Naive thymus-derived CD4-positive, alpha-beta T cell (primary cell): Measurements from ENCODE around the gene ZNF672. TPM values are rescaled to one million over a fixed set of nuclear protein-coding genes. Genes with fewer than 3 reads are reported as not detected.

Source experiments
- ATAC-seq: fragments of 150-1000 bp; cut with Tn5 transposase; 2 replicates; pipeline ENCODE4 v1.10.0; 2021; ENCODE audit warnings: mild to moderate bottlenecking, moderate library complexity
- CTCF ChIA-PET: fragments of 350-600 bp; sonication (Branson Sonifier 250); formaldehyde crosslinking; loops from one replicate; lab custom pipeline; 2021; ENCODE audit warnings: antibody characterized with exemption; lab: Charles Lee
- POLR2A ChIA-PET: fragments of 350-600 bp; sonication (Branson Sonifier 250); formaldehyde crosslinking; loops from one replicate; lab custom pipeline; 2021; ENCODE audit warnings: antibody characterized with exemption, inconsistent platforms; lab: Charles Lee
- DNase-seq, 9 donors: peaks; one replicate each; pipeline versions ENCODE4 v3.0.0 to v3.0.0-alpha.2; 2020 to 2022; ENCODE audit warnings: mixed read lengths in 1 of 9
- H3K27ac ChIP-seq: one replicate; pipeline ENCODE4 v1.7.0; 2013; ENCODE audit warnings: mild to moderate bottlenecking, low read depth, low read length, moderate library complexity
- H3K27me3 ChIP-seq, 2 donors: one replicate each; pipeline ENCODE4 v1.7.0; 2013; ENCODE audit warnings: low read length in 2 of 2, mild to moderate bottlenecking in 2 of 2, moderate library complexity in 2 of 2; ENCODE audit not compliant: control insufficient read depth in 2 of 2, insufficient read depth in 2 of 2
- H3K36me3 ChIP-seq, 3 experiments: 1 replicate in 2 of 3; 2 replicates in 1 of 3; pipeline ENCODE4 v1.7.0; 2013; ENCODE audit warnings: low read length in 3 of 3, mild to moderate bottlenecking in 3 of 3, moderate library complexity in 1 of 3; ENCODE audit not compliant: insufficient read depth in 3 of 3, control insufficient read depth in 2 of 3
- H3K4me1 ChIP-seq, 2 donors: one replicate each; pipeline ENCODE4 v1.7.0; 2013; ENCODE audit warnings: low read length in 2 of 2, mild to moderate bottlenecking in 2 of 2, moderate library complexity in 1 of 2; ENCODE audit not compliant: control insufficient read depth in 2 of 2, insufficient read depth in 2 of 2
- H3K4me3 ChIP-seq: 2 replicates; pipeline ENCODE4 v1.7.0; 2013; ENCODE audit warnings: mild to moderate bottlenecking, low read length
- H3K9me3 ChIP-seq, 3 experiments: 1 replicate in 2 of 3; 2 replicates in 1 of 3; pipeline ENCODE4 v1.7.0; 2013; ENCODE audit warnings: low read length in 3 of 3; ENCODE audit not compliant: control insufficient read depth in 2 of 3
- H3K27ac Mint-ChIP-seq, 9 donors: one replicate each; pipeline ENCODE4 v1.8.0; 2020 to 2022; ENCODE audit warnings: mixed read lengths in 9 of 9, mild to moderate bottlenecking in 8 of 9, moderate library complexity in 5 of 9, inconsistent platforms in 2 of 9
- H3K27me3 Mint-ChIP-seq, 5 donors: one replicate each; pipeline ENCODE4 v1.8.0; 2021 to 2022; ENCODE audit warnings: mixed read lengths in 5 of 5, mild to moderate bottlenecking in 1 of 5
- H3K36me3 Mint-ChIP-seq, 5 donors: one replicate each; pipeline ENCODE4 v1.8.0; 2020 to 2022; ENCODE audit warnings: mixed read lengths in 5 of 5, mild to moderate bottlenecking in 3 of 5, inconsistent platforms in 1 of 5
- H3K4me1 Mint-ChIP-seq, 7 donors: one replicate each; pipeline ENCODE4 v1.8.0; 2020 to 2022; ENCODE audit warnings: mixed read lengths in 7 of 7, mild to moderate bottlenecking in 3 of 7, inconsistent platforms in 1 of 7
- H3K4me3 Mint-ChIP-seq, 10 donors: one replicate each; pipeline ENCODE4 v1.8.0; 2020 to 2022; ENCODE audit warnings: mild to moderate bottlenecking in 10 of 10, mixed read lengths in 10 of 10, moderate library complexity in 6 of 10, inconsistent platforms in 2 of 10
- H3K9me3 Mint-ChIP-seq, 11 donors: one replicate each; pipeline ENCODE4 v1.8.0; 2020 to 2022; ENCODE audit warnings: mixed read lengths in 11 of 11, mild to moderate bottlenecking in 4 of 11, inconsistent platforms in 1 of 11, moderate library complexity in 1 of 11
- intact Hi-C, 2 donors: fragments of 100-400 bp; cut with micrococcal nuclease; formaldehyde crosslinking; loops; one replicate each; pipeline ENCODE4 v1.15.1; 2023
- microRNA-seq: library from miRNA; unstranded; fragments of <30 nt; microRNA quantifications from one replicate; pipeline ENCODE4 v1.2.0, GENCODE V29; 2022; ENCODE audit warnings: borderline microRNAs expressed
- polyA plus RNA-seq, 2 donors: library from polyadenylated mRNA; unstranded; fragments of 300-500 nt; fragmentation: Illumina TruSeq; gene quantifications; one replicate each; pipeline ENCODE4 v1.2.3, GENCODE V29; 2021
- total RNA-seq, 6 experiments: library from RNA in 5 of 6; stranded (reverse) in 5 of 6; gene quantifications; 1 replicate in 5 of 6; 2 replicates in 1 of 6; pipeline ENCODE4 v1.2.3 and lab custom pipeline; 2021 to 2026

ZNF672 gene
- total and polyA plus RNA-seq, 7 experiments from 2014 or later: 16.6 to 49.8 (median 35.3) TPM

DNA sequence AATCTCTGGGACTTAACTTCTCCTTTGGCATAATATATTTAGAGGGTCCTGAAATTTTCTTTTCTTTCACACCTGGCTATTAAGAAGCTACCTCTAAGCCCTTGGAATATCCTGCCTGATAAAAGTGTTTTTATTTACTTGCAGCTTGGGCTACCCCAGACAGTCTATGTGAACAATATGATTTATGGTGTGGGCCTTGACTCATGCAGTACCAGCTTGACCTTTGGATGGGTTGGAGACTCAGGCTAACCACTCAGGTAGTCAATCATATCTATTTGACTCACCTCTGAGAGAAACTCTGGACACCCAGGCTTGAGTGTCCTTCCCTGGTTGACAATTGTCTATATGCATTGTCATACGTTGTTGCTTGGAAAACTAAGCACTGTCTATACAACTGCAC lies 54.6 kb downstream of the ZNF672 start:
- no peaks in the 10 kb centered on the region for H3K36me3 ChIP-seq
- no peaks in the 10 kb centered on the region for H3K4me1 ChIP-seq
- DNase-seq: no peak
- no peaks in the 10 kb centered on the region for H3K9me3 Mint-ChIP-seq
- CTCF ChIA-PET: interaction anchor here (0.7 kb wide), 1 partner anchor 74 kb away, joined by 6 read pairs; no protein-coding TSS in a partner anchor
- no peak overlapping the region for H3K27ac Mint-ChIP-seq
- H3K27me3 Mint-ChIP-seq: peaks cover 5 to 41% (median 24%) of the 10 kb centered on the region in 5 donors
- H3K27me3 ChIP-seq: peaks cover 0 to 4% of the 10 kb centered on the region in 2 donors
- peaks cover 0 to 3% (median 0%) of the 10 kb centered on the region in 7 donors for H3K4me1 Mint-ChIP-seq
- H3K36me3 Mint-ChIP-seq: peaks cover 0 to 3% (median 0%) of the 10 kb centered on the region in 5 donors
- H3K4me3 Mint-ChIP-seq: no peak overlapping the region
- POLR2A ChIA-PET: no interaction called here
- ATAC-seq: no peak
- H3K9me3 ChIP-seq: no peaks in the 10 kb centered on the region
- H3K27ac ChIP-seq: no peak overlapping the region
- no peak overlapping the region for H3K4me3 ChIP-seq
- intact Hi-C loops: no loop called here

GRCh38 chr1:248894837-248895236 lies 56.8 kb downstream of the ZNF672 start:
- no peaks in the 10 kb centered on the region for H3K9me3 Mint-ChIP-seq
- peaks cover 0 to 3% (median 0%) of the 10 kb centered on the region in 5 donors for H3K36me3 Mint-ChIP-seq

DNA sequence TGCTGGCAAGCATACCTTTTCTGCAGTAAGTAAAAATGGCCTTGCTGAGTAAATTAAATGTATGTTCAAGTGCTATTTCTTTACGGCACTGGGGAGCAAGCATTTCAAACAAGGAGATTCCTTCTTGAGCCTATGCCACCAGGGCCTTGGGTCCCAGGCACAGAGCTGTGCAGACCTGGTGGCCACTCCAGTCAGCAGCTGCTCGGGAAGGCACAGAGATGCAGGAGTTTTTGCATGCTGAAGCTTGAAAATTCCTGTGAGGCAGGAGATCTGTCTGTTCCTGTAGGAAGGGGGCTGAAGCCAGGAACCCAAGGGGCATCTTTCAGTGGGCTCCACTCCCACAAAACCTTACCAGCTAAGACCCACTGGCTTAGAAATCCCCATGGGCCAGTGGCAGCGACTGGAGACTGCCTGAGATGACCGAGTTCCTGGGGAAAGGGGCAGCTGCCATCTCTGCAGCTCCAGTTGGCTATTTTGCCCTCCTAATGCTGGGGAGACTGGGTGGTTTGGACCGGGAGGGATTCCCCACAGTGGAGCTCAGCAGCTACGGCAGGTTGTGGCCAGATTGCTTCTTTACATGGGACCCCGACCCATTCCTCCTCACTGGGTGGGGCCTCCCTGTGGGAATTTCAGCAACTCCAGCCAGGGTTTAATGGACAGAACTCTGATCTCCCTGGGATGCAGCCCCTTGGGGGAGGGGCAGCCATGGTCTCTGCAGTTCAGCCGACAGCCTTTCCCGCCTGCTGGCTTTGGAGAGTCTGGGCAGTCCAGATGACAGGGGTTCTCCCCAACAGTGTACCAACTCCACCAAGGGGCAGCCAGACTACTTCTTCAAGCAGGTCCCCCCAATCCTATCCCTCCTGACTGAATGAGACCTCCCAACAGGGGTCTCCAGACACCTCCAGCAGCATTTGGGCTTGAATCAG lies 59.7 kb downstream of the ZNF672 start:
- H3K27me3 Mint-ChIP-seq: peaks cover 11 to 55% (median 24%) of the 10 kb centered on the region in 5 donors

More at GRCh38 chr1:248894837-248895236, 56.8 kb downstream of the ZNF672 start:
- Histone ChIP-seq H3K27me3 (peaks cover 0 to 4% of the 10 kb centered on the region in 2 donors), H3K36me3 (no peaks in the 10 kb centered on the region), H3K4me3 (no peak overlapping the region), H3K27ac (no peak overlapping the region), H3K4me1 (no peaks in the 10 kb centered on the region), H3K9me3 (no peaks in the 10 kb centered on the region)
- DNase-seq: no peak
- ChIA-PET CTCF (no interaction called here), POLR2A (no interaction called here)
- peaks cover 0 to 3% (median 0%) of the 10 kb centered on the region in 7 donors for H3K4me1 Mint-ChIP-seq
- peaks cover 11 to 52% (median 33%) of the 10 kb centered on the region in 5 donors for H3K27me3 Mint-ChIP-seq
- intact Hi-C loops: no loop called here
- H3K27ac Mint-ChIP-seq: no peak overlapping the region
- no peak for ATAC-seq
- H3K4me3 Mint-ChIP-seq: no peak overlapping the region

More for the DNA sequence above, 59.7 kb downstream of the ZNF672 start:
- no peak overlapping the region for H3K4me3 Mint-ChIP-seq
- DNase-seq: no peak
- H3K27ac Mint-ChIP-seq: no peak overlapping the region
- Histone ChIP-seq H3K4me3 (no peak overlapping the region), H3K4me1 (no peaks in the 10 kb centered on the region), H3K9me3 (no peaks in the 10 kb centered on the region), H3K36me3 (no peaks in the 10 kb centered on the region), H3K27me3 (no peaks in the 10 kb centered on the region), H3K27ac (no peak overlapping the region)
- POLR2A ChIA-PET: no interaction called here
- no peaks in the 10 kb centered on the region for H3K9me3 Mint-ChIP-seq
- H3K36me3 Mint-ChIP-seq: no peaks in the 10 kb centered on the region
- CTCF ChIA-PET: no interaction called here
- peaks cover 0 to 5% (median 0%) of the 10 kb centered on the region in 7 donors for H3K4me1 Mint-ChIP-seq
- no peak for ATAC-seq
- intact Hi-C loops: no loop called here

Small RNA genes within 50 kb of the gene (microRNA-seq; reads per million reads assigned to microRNA genes)
- gene MIR3124: not detected

Other genes with a start within 250 kb of the ZNF672 start
- not detected for gene OR2T10, start 240.5 kb upstream of the ZNF672 start, total RNA-seq
- not detected for gene OR2T10, start 240.5 kb upstream of the ZNF672 start, polyA plus RNA-seq
- gene OR2T11, start 203.1 kb upstream of the ZNF672 start, total RNA-seq: not detected
- not detected for gene OR2T11, start 203.1 kb upstream of the ZNF672 start, polyA plus RNA-seq
- not detected for gene OR2T35, start 192.9 kb upstream of the ZNF672 start, total RNA-seq
- not detected for gene OR2T35, start 192.9 kb upstream of the ZNF672 start, polyA plus RNA-seq
- not detected for gene OR2T27, start 182.7 kb upstream of the ZNF672 start, total RNA-seq
- not detected for gene OR2T27, start 182.7 kb upstream of the ZNF672 start, polyA plus RNA-seq
- gene OR14I1, start 135.5 kb upstream of the ZNF672 start, total RNA-seq: not detected
- not detected for gene OR14I1, start 135.5 kb upstream of the ZNF672 start, polyA plus RNA-seq
- not detected for gene LYPD8, start 82.5 kb upstream of the ZNF672 start, total RNA-seq
- not detected for gene LYPD8, start 82.5 kb upstream of the ZNF672 start, polyA plus RNA-seq
- 10 to 100 TPM; 22.5 to 51.1 (median 33.3) TPM for gene SH3BP5L, start 12.3 kb upstream of the ZNF672 start, total RNA-seq
- gene SH3BP5L, start 12.3 kb upstream of the ZNF672 start, polyA plus RNA-seq: 1 to 10 TPM; 4.4 to 7.3 TPM
- 10 to 100 TPM; 44.5 to 87.5 (median 68.0) TPM for gene ZNF692, start 20.9 kb downstream of the ZNF672 start, total RNA-seq
- 10 to 100 TPM in 1 of 2 donors, 1 to 10 TPM in 1; 7.6 to 13.7 TPM for gene ZNF692, start 20.9 kb downstream of the ZNF672 start, polyA plus RNA-seq
- 10 to 100 TPM in 2 of 5 experiments, 1 to 10 TPM in 3; 2.9 to 19.0 (median 7.6) TPM for gene PGBD2, start 68.0 kb downstream of the ZNF672 start, total RNA-seq
- gene PGBD2, start 68.0 kb downstream of the ZNF672 start, polyA plus RNA-seq: 10 to 100 TPM in 1 of 2 donors, 1 to 10 TPM in 1; 5.7 to 11.2 TPM